OCI-LY1 (cell line): ENCODE measurements around the gene GRIA4.

ENCODE experiments used
- H2AFZ ChIP-seq: fragments of 200-600 bp; sonication (generic), shearing (Covaris generic); 2 replicates; pipeline ENCODE4 v1.6.0; 2014; ENCODE audit warnings: antibody characterized with exemption, mild to moderate bottlenecking, low read length
- H3F3A ChIP-seq: fragments of 200-600 bp; sonication (generic), shearing (Covaris generic); 2 replicates; pipeline ENCODE4 v1.6.0; 2014; ENCODE audit warnings: mild to moderate bottlenecking, antibody characterized with exemption, low read length, moderate library complexity; ENCODE audit not compliant: insufficient read depth
- H3K27ac ChIP-seq: fragments of 200-600 bp; sonication (generic); 2 replicates; pipeline ENCODE4 v1.5.1; 2014; ENCODE audit warnings: low read length, mixed run types, mild to moderate bottlenecking, low read depth; ENCODE audit not compliant: poor library complexity, severe bottlenecking
- H3K27me3 ChIP-seq: fragments of 200-600 bp; sonication (generic); 2 replicates; pipeline ENCODE4 v1.6.0; 2014; ENCODE audit warnings: antibody characterized with exemption, mild to moderate bottlenecking, low read length, moderate library complexity; ENCODE audit not compliant: insufficient read depth
- H3K36me3 ChIP-seq: fragments of 200-600 bp; sonication (generic); 2 replicates; pipeline ENCODE4 v1.6.1; 2014; ENCODE audit warnings: mild to moderate bottlenecking, antibody characterized with exemption, low read length, moderate library complexity, mixed read lengths; ENCODE audit not compliant: insufficient read depth
- H3K4me1 ChIP-seq: fragments of 200-600 bp; sonication (generic); 2 replicates; pipeline ENCODE4 v1.5.1; 2014; ENCODE audit warnings: mild to moderate bottlenecking, low read length, moderate library complexity; ENCODE audit not compliant: insufficient read depth, severe bottlenecking
- H3K4me2 ChIP-seq: fragments of 200-600 bp; sonication (generic), shearing (Covaris generic); 2 replicates; pipeline ENCODE4 v1.6.1; 2014; ENCODE audit warnings: low read length
- H3K4me3 ChIP-seq: fragments of 200-600 bp; sonication (generic); 2 replicates; pipeline ENCODE4 v1.5.1; 2014; ENCODE audit warnings: low read length, low read depth, mild to moderate bottlenecking, mixed read lengths; ENCODE audit not compliant: poor library complexity, severe bottlenecking
- H3K79me2 ChIP-seq: fragments of 200-600 bp; shearing (Covaris generic); 2 replicates; pipeline ENCODE4 v1.6.1; 2016; ENCODE audit warnings: mixed run types, low read length, mixed read lengths; ENCODE audit not compliant: insufficient read depth
- H3K9ac ChIP-seq: fragments of 200-600 bp; sonication (generic), shearing (Covaris generic); 2 replicates; pipeline ENCODE4 v1.6.1; 2014; ENCODE audit warnings: mild to moderate bottlenecking, low read length, mixed read lengths
- H3K9me2 ChIP-seq: fragments of 200-600 bp; sonication (generic), shearing (Covaris generic); 2 replicates; pipeline ENCODE4 v1.6.1; 2014; ENCODE audit warnings: low read depth, mild to moderate bottlenecking, low read length, mixed read lengths
- H3K9me3 ChIP-seq: fragments of 200-600 bp; shearing (Covaris generic); 2 replicates; pipeline ENCODE4 v1.6.1; 2014; ENCODE audit warnings: low read length, mixed read lengths
- H4K20me1 ChIP-seq: fragments of 200-600 bp; sonication (generic), shearing (Covaris generic); 2 replicates; pipeline ENCODE4 v1.6.0; 2016; ENCODE audit warnings: mild to moderate bottlenecking, low read length; ENCODE audit not compliant: insufficient read depth
- CTCF ChIP-seq: fragments of 200-600 bp; sonication (generic), shearing (Covaris generic); IDR thresholded peaks from 2 replicates; pipeline ENCODE4 v1.5.1; 2017; ENCODE audit warnings: mild to moderate bottlenecking, antibody characterized with exemption, low read length, moderate library complexity, mixed read lengths
- EZH2 ChIP-seq: fragments of 200-600 bp; sonication (generic), shearing (Covaris generic); IDR thresholded peaks from 2 replicates; pipeline ENCODE4 v1.8.0; 2017; ENCODE audit warnings: borderline replicate concordance, mixed run types, mild to moderate bottlenecking, antibody characterized with exemption, low read length, moderate library complexity, mixed read lengths

Gene GRIA4

DNA sequence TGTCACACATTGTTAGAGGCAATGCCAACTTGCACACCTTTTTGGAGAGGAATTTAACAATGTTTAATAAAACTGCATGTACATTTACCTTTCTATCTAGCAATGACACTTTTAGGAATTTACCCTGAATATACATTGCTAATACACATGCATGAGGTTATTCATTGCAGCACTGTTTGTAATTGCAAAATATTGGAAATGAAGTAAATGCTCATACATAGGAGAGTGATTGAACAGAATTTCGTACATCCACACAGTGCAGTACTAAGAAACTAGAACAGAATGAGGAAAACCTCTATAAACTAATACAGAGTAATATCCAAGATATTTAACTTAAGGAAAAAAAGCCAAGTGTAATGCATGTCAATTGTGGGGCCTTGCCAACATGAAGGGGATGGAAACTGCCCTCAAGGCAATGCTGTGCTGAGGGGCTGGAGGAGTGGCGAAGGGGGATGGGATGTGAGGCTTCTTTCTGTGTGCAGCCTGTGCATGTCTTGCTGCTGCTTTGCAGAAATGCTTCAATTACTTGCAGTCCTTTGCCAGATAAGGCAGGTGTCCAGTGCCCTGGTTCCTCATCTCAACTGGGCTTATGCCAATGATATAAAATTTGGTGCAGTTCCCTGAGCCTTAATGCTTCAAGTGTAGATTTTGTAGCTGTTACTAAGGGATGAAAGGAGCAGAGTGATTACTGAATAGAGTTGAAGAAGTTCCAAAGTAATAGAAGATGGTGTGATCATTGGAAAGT is 96.1 kb downstream of the GRIA4 start:
- H3K9me3 ChIP-seq, result no peaks in the 10 kb centered on the region
- H3K9me2 ChIP-seq, result no peaks in the 10 kb centered on the region
- no peak overlapping the region for H3K27ac ChIP-seq
- no peaks in the 10 kb centered on the region for H3K27me3 ChIP-seq
- H3K4me2 ChIP-seq, result no peak overlapping the region
- no peaks in the 10 kb centered on the region for H3F3A ChIP-seq
- H3K36me3 ChIP-seq, result no peaks in the 10 kb centered on the region
- no peaks in the 10 kb centered on the region for H4K20me1 ChIP-seq
- H2AFZ ChIP-seq, result no peak overlapping the region
- no peak for TF ChIP-seq CTCF
- no peak for TF ChIP-seq EZH2
- no peak overlapping the region for H3K4me3 ChIP-seq
- no peak overlapping the region for H3K9ac ChIP-seq
- H3K4me1 ChIP-seq, result no peaks in the 10 kb centered on the region
- H3K79me2 ChIP-seq, result no peaks in the 10 kb centered on the region

DNA sequence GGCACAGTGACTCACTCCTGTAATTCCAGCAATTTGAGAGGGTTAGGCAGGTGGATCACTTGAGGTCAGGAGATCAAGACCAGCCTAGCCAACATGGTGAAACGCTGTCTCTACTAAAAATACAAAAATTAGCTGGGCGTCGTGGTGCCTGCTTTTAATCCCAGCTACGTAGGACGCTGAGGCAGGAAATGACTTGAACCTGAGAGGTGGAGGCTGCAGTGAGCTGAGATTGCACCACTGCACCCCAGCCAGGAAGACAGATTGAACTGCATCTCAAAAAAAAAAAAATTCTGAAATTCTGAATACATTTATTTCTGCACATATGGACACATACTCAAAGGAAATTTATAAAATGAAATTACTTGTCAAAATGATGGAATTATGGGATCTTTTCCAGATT is 103.2 kb downstream of the GRIA4 start:
- no peaks in the 10 kb centered on the region for H3K36me3 ChIP-seq
- no peaks in the 10 kb centered on the region for H3K79me2 ChIP-seq
- no peak overlapping the region for H3K4me2 ChIP-seq
- no peaks in the 10 kb centered on the region for H3F3A ChIP-seq
- H3K9me3 ChIP-seq, result no peaks in the 10 kb centered on the region
- H3K27me3 ChIP-seq, result no peaks in the 10 kb centered on the region
- no peak overlapping the region for H3K27ac ChIP-seq
- no peak overlapping the region for H2AFZ ChIP-seq
- H3K9me2 ChIP-seq, result no peaks in the 10 kb centered on the region
- H3K9ac ChIP-seq, result no peak overlapping the region
- TF ChIP-seq EZH2 (no peak), CTCF (no peak)
- no peak overlapping the region for H3K4me3 ChIP-seq
- no peaks in the 10 kb centered on the region for H3K4me1 ChIP-seq
- H4K20me1 ChIP-seq, result no peaks in the 10 kb centered on the region

DNA sequence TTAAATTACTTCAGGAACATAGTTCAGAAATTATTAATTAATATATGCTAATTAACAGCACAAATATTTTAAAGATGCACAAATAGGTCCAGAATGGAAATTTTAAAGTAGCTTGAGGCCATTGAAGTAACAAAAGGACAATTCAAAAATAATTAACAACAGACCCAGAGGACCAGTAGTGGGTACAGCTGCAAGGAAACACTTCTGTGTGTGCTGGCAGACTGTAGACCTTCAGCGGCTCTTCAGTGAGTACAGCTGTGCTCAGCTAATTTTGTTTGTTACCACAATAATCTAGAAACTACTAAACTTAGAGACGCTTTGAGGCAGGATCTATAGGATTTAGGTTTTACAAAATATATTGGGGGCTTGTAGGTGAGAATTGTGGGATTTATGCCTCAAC is 103.8 kb downstream of the GRIA4 start:
- H3K27ac ChIP-seq, result no peak overlapping the region
- H3K9me2 ChIP-seq, result no peaks in the 10 kb centered on the region

More for the DNA sequence above, 103.8 kb downstream of the GRIA4 start:
- Histone ChIP-seq H3K79me2 (no peaks in the 10 kb centered on the region), H3K4me1 (no peaks in the 10 kb centered on the region), H3K36me3 (no peaks in the 10 kb centered on the region), H4K20me1 (no peaks in the 10 kb centered on the region), H3K4me2 (no peak overlapping the region), H3K4me3 (no peak overlapping the region), H2AFZ (no peak overlapping the region), H3K27me3 (no peaks in the 10 kb centered on the region), H3K9ac (no peak overlapping the region), H3F3A (no peaks in the 10 kb centered on the region), H3K9me3 (no peaks in the 10 kb centered on the region)
- no peak for TF ChIP-seq EZH2
- TF ChIP-seq CTCF, result no peak
